Activated CD4-positive, alpha-beta memory T cell treated with anti-CD3 and anti-CD28 coated beads for 36 hours (primary cell): Measurements from ENCODE around the gene CXCL17. TPM values are rescaled to one million over a fixed set of nuclear protein-coding genes. Genes with fewer than 3 reads are reported as not detected.
"Not testable (repeated sequence)": the region's sequence is repeated elsewhere in the genome, so short reads cannot be mapped to it uniquely, and the experiment has no call there.

Source experiments
- CTCF ChIA-PET: fragments of 350-600 bp; sonication (Branson Sonifier 250); formaldehyde crosslinking; loops from one replicate; lab custom pipeline; 2021; ENCODE audit warnings: antibody characterized with exemption, inconsistent platforms; lab: Charles Lee
- POLR2A ChIA-PET: fragments of 350-600 bp; sonication (Branson Sonifier 250); formaldehyde crosslinking; loops from one replicate; lab custom pipeline; 2021; ENCODE audit warnings: antibody characterized with exemption; lab: Charles Lee
- DNase-seq: peaks from one replicate; pipeline ENCODE4 v3.0.0-alpha.2; 2020
- H3K27ac Mint-ChIP-seq: one replicate; pipeline ENCODE4 v1.8.0; 2021; ENCODE audit warnings: mixed read lengths
- H3K27me3 Mint-ChIP-seq: one replicate; pipeline ENCODE4 v1.8.0; 2021; ENCODE audit warnings: mixed read lengths
- H3K36me3 Mint-ChIP-seq: one replicate; pipeline ENCODE4 v1.8.0; 2021; ENCODE audit warnings: mixed read lengths
- H3K4me1 Mint-ChIP-seq: one replicate; pipeline ENCODE4 v1.8.0; 2021; ENCODE audit warnings: low read depth, mixed read lengths
- H3K4me3 Mint-ChIP-seq: one replicate; pipeline ENCODE4 v1.8.0; 2021; ENCODE audit warnings: mild to moderate bottlenecking, mixed read lengths
- H3K9me3 Mint-ChIP-seq: one replicate; pipeline ENCODE4 v1.8.0; 2021; ENCODE audit warnings: mixed read lengths
- intact Hi-C: fragments of 100-400 bp; cut with micrococcal nuclease; formaldehyde crosslinking; loops from one replicate; pipeline ENCODE4 v1.15.1; 2023
- total RNA-seq, 2 experiments: library from RNA; stranded (reverse); gene quantifications; one replicate each; pipeline ENCODE4 v1.2.3, GENCODE V29; 2021

The CXCL17 gene
- total RNA-seq, 2 experiments from 2014 or later, result not detected

DNA sequence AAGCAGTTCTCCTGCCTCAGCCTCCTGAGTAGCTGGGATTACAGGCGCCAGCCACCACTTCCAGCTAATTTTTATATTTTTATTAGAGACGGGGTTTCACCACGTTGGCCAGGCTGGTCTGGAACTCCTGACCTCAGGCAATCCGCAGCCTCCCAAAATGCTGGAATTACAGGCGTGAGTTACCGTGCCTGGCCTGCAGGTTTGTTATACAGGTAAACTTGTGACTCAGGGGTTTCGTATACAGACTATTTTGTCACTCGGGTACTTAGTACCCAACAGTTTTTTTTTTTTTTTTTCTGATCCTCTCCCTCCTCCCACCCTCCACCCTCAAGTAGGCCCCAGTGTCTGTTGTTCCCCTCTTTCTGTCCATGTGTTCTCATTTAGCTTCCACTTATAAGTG lies 18.5 kb upstream of the CXCL17 start:
- H3K4me3 Mint-ChIP-seq, H3K27ac Mint-ChIP-seq, intact Hi-C loops, POLR2A ChIA-PET, H3K4me1 Mint-ChIP-seq, H3K9me3 Mint-ChIP-seq, H3K36me3 Mint-ChIP-seq, H3K27me3 Mint-ChIP-seq, DNase-seq: not testable (repeated sequence)
- CTCF ChIA-PET, result interaction anchor here (1.0 to 1.4 kb wide), 2 partner anchors 11 to 68 kb away, joined by 3 to 6 read pairs; no protein-coding TSS in a partner anchor

DNA sequence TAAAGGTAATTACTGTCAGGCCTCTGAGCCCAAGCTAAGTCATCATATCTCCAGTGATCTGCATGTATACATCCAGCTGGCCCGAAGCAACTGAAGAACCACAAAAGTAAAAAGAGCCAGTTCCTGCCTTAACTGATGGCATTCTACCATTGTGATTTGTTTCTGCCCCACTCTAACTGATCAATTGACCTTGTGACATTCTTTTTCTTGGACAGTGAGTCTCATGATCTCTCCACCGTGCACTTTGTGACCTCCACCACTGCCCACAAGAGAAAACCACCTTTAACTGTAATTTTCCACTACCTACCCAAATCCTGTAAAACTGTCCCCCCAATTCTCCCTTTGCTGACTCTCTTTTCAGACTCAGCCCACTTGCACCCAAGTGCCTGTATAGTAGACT lies 17.2 kb upstream of the CXCL17 start:
- DNase-seq, result no peak
- Mint-ChIP-seq H3K4me3 (no peak overlapping the region), H3K9me3 (no peaks in the 10 kb centered on the region), H3K4me1 (no peaks in the 10 kb centered on the region), H3K27me3 (no peaks in the 10 kb centered on the region), H3K36me3 (no peaks in the 10 kb centered on the region), H3K27ac (no peak overlapping the region)
- POLR2A ChIA-PET, result no interaction called here
- CTCF ChIA-PET, result interaction anchor here (1.3 to 1.9 kb wide), 4 partner anchors 10 to 137 kb away, joined by 5 to 12 read pairs (median 6); no protein-coding TSS in a partner anchor
- intact Hi-C loops, result no loop called here

DNA sequence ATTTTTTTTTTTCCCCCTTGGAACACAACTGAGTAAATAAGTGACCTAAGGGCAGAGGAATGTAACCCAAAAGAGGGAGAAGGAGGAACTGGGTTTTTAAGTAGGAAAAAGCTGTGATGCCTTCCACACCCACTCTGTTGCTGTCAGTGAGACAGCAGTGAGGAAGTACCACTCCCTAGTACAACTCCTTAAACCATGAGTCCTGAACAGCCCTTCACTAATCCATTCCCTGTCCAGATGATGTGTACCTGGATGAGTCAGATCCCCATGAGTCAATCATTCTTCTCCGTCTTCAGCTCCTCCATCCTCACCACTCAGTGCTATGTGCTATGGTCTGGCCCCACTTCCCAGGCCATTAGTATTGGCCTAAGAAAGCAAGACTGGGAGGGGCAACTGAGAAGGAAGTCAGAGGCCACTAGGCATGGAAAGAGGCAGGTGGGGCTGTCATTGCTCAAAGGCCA lies 12.9 kb upstream of the CXCL17 start:
- Mint-ChIP-seq H3K4me1 (no peaks in the 10 kb centered on the region), H3K27ac (no peak overlapping the region), H3K36me3 (no peaks in the 10 kb centered on the region), H3K9me3 (no peaks in the 10 kb centered on the region), H3K4me3 (no peak overlapping the region), H3K27me3 (peaks cover 2% of the 10 kb centered on the region)
- ChIA-PET POLR2A (no interaction called here), CTCF (interaction anchor here (0.5 to 8.7 kb wide), 5 partner anchors 15 to 130 kb away, joined by 3 to 204 read pairs (median 4); partner anchors contain the start of gene CEACAM1)
- no peak for DNase-seq
- intact Hi-C loops, result no loop called here

DNA sequence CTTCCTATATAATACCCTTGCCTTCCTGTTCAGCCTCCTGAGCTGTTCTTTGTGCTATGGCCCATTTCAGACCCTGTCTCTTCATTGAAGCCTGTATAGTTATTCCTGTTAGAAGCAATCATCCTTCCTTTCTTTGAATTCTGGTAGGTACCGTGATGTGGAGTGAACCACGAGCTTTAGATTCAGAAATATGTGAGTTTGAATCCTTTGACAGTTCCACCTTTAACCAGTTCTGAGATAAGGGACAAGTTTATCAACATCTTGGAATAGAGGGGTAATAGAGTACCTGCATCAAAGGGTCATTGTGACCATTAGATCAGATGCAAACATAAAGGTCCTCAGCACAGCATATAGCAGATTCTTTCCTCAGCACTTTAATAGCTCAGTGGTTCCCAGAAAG lies 12.3 kb upstream of the CXCL17 start:
- H3K4me1 Mint-ChIP-seq, result no peaks in the 10 kb centered on the region
- intact Hi-C loops, result no loop called here
- no peak overlapping the region for H3K4me3 Mint-ChIP-seq
- no peaks in the 10 kb centered on the region for H3K36me3 Mint-ChIP-seq
- ChIA-PET POLR2A (no interaction called here), CTCF (interaction anchor here (0.5 to 8.7 kb wide), 6 partner anchors 15 to 142 kb away, joined by 3 to 204 read pairs (median 4); partner anchors contain the start of gene CEACAM1)
- peaks cover 2% of the 10 kb centered on the region for H3K27me3 Mint-ChIP-seq
- no peak for DNase-seq
- H3K9me3 Mint-ChIP-seq, result no peaks in the 10 kb centered on the region
- no peak overlapping the region for H3K27ac Mint-ChIP-seq

DNA sequence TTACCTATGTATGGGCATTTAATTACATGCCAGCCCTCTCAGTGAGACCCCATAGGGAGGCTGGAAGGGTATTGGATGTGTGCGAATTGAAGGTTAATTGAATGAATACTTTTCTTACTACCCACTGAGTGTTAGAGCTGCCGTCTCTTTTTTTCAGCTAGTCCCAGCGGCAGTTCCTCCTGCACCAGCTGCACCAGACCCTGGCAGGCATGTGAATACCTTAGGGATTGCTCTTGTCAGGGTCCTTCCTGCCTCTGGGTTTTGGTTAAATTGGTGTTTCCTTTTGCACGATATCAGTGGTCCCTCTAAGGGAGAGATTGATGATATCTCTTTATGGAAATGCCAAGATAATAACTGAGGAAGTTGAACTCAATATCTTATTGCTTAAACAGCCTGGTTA lies 9.8 kb upstream of the CXCL17 start:
- no peaks in the 10 kb centered on the region for H3K9me3 Mint-ChIP-seq
- no peak for DNase-seq
- no peak overlapping the region for H3K4me3 Mint-ChIP-seq
- POLR2A ChIA-PET, result no interaction called here
- intact Hi-C loops, result no loop called here
- no peaks in the 10 kb centered on the region for H3K36me3 Mint-ChIP-seq
- H3K4me1 Mint-ChIP-seq, result no peaks in the 10 kb centered on the region
- H3K27ac Mint-ChIP-seq, result no peak overlapping the region
- H3K27me3 Mint-ChIP-seq, result peaks cover 2% of the 10 kb centered on the region
- CTCF ChIA-PET, result interaction anchor here (1.0 to 8.7 kb wide), 3 partner anchors 11 to 77 kb away, joined by 3 to 204 read pairs (median 75); partner anchors contain the start of gene CEACAM1

DNA sequence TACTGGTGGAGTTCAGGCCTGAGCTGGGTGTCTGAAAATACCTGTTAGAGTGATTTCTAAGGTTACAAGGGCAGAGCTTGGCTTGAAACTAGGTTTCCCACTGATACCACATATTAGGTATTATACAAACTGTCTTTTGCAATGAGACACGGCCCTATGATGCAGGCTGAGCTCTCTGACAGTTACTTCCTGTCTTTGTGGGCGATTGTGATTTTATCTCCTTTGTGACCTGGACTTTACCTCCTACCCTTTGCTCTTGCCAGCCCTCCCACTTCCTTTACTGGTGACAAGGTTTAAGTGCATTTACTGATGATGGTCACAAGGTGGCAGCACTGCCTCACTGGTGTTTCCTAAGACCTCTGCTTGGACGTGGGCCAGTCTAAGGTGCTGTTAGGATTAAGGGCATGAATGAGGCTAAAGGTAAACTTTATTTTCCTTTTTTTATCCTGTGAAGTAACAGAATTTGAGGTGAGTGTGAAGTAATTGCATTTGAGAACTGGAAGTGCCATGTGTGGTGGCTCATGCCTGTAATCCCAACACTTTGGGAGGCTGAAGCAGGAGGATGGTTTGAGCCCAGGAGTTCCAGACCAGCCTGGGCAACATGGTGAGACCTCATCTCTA lies 7.7 kb upstream of the CXCL17 start:
- ChIA-PET POLR2A (interaction anchor here (0.6 to 2.3 kb wide), 4 partner anchors 9 to 329 kb away, joined by 3 to 8 read pairs (median 4); partner anchors contain the start of gene CEACAM1), CTCF (interaction anchor here (0.7 to 8.7 kb wide), 36 partner anchors 9 to 185 kb away, joined by 3 to 204 read pairs (median 5); partner anchors contain the start of gene CEACAM1)
- H3K4me3 Mint-ChIP-seq, result no peak overlapping the region
- no peak overlapping the region for H3K27ac Mint-ChIP-seq
- H3K4me1 Mint-ChIP-seq, result no peaks in the 10 kb centered on the region
- peaks cover 2% of the 10 kb centered on the region for H3K27me3 Mint-ChIP-seq
- no peaks in the 10 kb centered on the region for H3K9me3 Mint-ChIP-seq
- H3K36me3 Mint-ChIP-seq, result no peaks in the 10 kb centered on the region
- intact Hi-C loops, result loop anchor here (1.0 kb wide), 4 partner anchors 10 to 146 kb away; no protein-coding TSS in a partner anchor
- peak; percentile 86 for DNase-seq

DNA sequence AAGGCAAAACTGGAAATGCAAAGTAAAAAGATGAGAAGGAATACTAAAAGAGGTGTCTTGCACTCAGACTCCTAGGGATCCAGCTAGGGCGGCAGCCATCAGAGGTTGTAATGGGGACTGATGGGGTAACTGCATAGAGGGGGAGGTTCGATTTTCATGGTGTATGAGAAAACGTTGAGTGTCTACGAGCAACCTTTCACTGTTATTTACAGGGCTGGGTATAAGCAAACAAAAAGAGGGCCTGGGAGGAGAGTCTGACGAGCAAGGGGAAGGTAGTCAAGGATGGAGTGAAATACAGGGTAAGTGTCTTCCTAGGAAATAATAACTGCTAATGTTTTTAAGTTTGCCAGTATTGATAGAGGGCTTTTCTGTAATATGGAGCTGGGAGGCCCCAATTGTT lies 5.6 kb upstream of the CXCL17 start:
- H3K4me3 Mint-ChIP-seq, DNase-seq, H3K36me3 Mint-ChIP-seq, H3K9me3 Mint-ChIP-seq, H3K4me1 Mint-ChIP-seq, H3K27me3 Mint-ChIP-seq, POLR2A ChIA-PET, intact Hi-C loops, H3K27ac Mint-ChIP-seq: not testable (repeated sequence)
- CTCF ChIA-PET, result interaction anchor here (3.7 to 8.7 kb wide), 3 partner anchors 7 to 81 kb away, joined by 32 to 204 read pairs (median 75); partner anchors contain the start of gene CEACAM1

DNA sequence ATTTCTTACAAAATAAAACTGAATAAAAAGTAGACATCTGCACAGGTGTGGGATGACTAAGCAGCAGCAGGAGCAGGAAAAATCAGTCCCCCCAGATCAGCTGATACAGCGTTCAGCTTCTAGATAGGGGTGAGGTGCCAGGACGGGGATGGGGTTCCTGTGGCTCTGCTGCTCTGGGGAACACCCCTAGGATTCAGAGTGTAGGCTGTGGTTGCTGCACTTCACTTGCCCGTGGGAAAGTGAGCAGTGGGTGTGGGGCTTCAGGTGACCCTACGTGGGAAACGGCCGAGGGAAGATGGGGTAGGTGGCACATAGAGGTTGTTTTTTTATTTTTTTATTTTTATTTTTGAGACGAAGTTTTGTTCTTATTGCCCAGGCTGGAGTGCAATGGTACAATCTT lies 3.2 kb upstream of the CXCL17 start:
- Mint-ChIP-seq H3K36me3 (no peaks in the 10 kb centered on the region), H3K4me3 (no peak overlapping the region), H3K4me1 (peaks cover 7% of the 10 kb centered on the region), H3K27ac (no peak overlapping the region), H3K9me3 (no peaks in the 10 kb centered on the region), H3K27me3 (no peaks in the 10 kb centered on the region)
- POLR2A ChIA-PET, result no interaction called here
- CTCF ChIA-PET, result interaction anchor here (0.6 to 1.6 kb wide), 2 partner anchors 84 to 1222 kb away, joined by 3 to 5 read pairs; no protein-coding TSS in a partner anchor
- intact Hi-C loops, result no loop called here
- DNase-seq, result no peak

DNA sequence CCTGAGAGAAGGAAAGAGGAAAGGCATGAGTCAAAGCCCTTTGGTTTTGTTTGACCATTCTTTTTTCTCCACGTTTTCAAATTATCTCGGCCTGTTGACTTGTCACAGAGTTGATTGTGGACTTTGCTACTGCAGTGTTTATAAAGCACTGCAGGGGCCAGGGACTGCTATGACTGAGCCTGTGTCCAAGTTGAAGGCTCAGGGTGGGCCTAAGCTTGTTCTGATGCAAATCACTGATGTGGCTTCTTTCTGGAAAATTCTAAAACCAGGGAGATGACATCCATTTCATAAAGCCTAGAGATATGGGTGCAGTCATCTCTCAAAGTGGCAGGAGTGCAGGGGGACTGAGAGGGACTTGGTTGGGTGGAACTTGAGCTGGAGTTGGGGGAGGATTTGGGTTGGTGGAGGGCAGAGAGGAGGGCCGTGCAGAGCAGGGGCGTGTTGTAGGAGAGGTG lies 1.2 kb upstream of the CXCL17 start:
- H3K9me3 Mint-ChIP-seq, result no peaks in the 10 kb centered on the region
- no peaks in the 10 kb centered on the region for H3K36me3 Mint-ChIP-seq
- no peak overlapping the region for H3K27ac Mint-ChIP-seq
- intact Hi-C loops, result no loop called here
- POLR2A ChIA-PET, result no interaction called here
- CTCF ChIA-PET, result interaction anchor here (1.1 kb wide), 1 partner anchor 89 kb away, joined by 3 read pairs; no protein-coding TSS in a partner anchor
- H3K4me1 Mint-ChIP-seq, result peaks cover 15% of the 10 kb centered on the region
- no peaks in the 10 kb centered on the region for H3K27me3 Mint-ChIP-seq
- DNase-seq, result no peak
- no peak overlapping the region for H3K4me3 Mint-ChIP-seq

DNA sequence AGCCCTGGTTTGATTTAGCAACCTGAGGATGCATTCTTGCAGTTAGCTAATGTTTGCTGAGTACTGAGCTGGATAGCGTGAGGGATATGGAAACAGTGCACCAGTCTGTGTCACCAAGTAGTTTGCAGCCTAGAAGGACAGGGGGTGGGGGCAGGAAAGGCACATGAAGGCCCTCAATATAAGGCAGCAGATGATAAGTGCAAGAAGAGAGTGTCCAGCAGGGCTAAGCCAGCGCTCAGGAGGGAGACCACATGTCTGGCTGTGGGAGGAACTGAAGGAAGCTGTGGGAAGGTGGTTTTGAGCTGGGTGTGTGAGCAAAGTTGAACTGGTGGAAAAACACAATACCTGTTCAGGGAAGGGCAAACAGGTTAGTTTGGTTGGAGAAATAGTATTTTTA lies 1.7 kb downstream of the CXCL17 start:
- Mint-ChIP-seq H3K27ac (peak overlapping the region; percentile 1), H3K9me3 (no peaks in the 10 kb centered on the region), H3K4me1 (peaks cover 20% of the 10 kb centered on the region), H3K36me3 (no peaks in the 10 kb centered on the region), H3K4me3 (no peak overlapping the region), H3K27me3 (no peaks in the 10 kb centered on the region)
- ChIA-PET CTCF (interaction anchor here (0.5 to 3.0 kb wide), 25 partner anchors 8 to 327 kb away, joined by 3 to 75 read pairs (median 4); partner anchors contain the start of gene CEACAM1), POLR2A (interaction anchor here (1.3 kb wide), 1 partner anchor 9 kb away, joined by 4 read pairs; no protein-coding TSS in a partner anchor)
- intact Hi-C loops, result loop anchor here (2.0 kb wide), 1 partner anchor 18 kb away; no protein-coding TSS in a partner anchor
- DNase-seq, result no peak

DNA sequence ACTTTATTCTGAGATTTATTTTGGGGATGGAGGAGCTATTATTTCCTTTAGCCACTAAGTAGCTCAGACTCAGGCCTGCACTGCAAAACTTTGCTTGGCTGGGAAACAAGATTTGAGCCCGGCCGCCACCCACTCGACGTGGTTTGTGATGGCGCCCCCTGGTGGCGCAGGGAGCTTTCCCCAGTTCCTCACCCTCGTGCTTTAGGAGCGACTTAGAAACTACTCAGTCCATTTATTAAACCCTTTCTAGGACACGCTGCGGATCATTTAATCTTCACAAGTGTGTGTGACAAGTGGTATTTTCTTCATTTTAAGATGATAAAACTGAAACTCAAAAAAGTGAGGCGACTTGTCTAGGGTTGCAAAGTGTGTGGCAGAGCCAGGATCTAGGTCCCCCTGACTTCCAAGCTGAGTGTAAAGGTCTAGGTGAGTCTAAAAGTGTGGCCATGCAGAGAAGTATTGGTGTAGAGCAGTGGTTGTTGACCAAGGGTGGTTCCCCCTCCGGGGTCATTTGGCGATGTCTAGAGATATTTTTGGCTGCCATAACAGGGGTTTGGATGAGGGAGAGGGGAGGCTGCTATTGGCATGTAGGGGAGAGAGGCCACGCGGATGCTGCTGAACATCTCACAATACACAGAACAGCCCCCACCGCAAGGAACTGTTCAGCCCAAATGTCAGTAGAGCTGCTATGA lies 2.2 kb downstream of the CXCL17 start:
- no peaks in the 10 kb centered on the region for H3K27me3 Mint-ChIP-seq
- ChIA-PET POLR2A (no interaction called here), CTCF (interaction anchor here (0.7 to 3.0 kb wide), 31 partner anchors 7 to 326 kb away, joined by 3 to 75 read pairs (median 4); partner anchors contain the start of genes CEACAM1 and POU2F2)
- intact Hi-C loops, result loop anchor here (1.0 to 2.0 kb wide), 2 partner anchors 10 to 18 kb away; no protein-coding TSS in a partner anchor
- H3K27ac Mint-ChIP-seq, result no peak overlapping the region
- no peaks in the 10 kb centered on the region for H3K36me3 Mint-ChIP-seq
- no peaks in the 10 kb centered on the region for H3K9me3 Mint-ChIP-seq
- no peak overlapping the region for H3K4me3 Mint-ChIP-seq
- DNase-seq, result peak; percentile 88
- H3K4me1 Mint-ChIP-seq, result peaks cover 20% of the 10 kb centered on the region
